Pancreas (tissue), 10 donors: ENCODE results near the gene MORF4L1. TPM values are rescaled to one million over a fixed set of nuclear protein-coding genes. Genes with fewer than 3 reads are reported as not detected.
A peak's percentile ranks its signal among the peaks of the same experiment; 100 is the strongest.

Experiments used
- ATAC-seq, 4 donors: fragments of 200-7000 bp; cut with Tn5 transposase; one replicate each; pipeline versions ENCODE4 v1.8.0 to v1.9.1; 2020; ENCODE audit warnings: mild to moderate bottlenecking in 4 of 4, moderate library complexity in 4 of 4
- DNase-seq, 6 donors: peaks; one replicate each; pipeline ENCODE4 v3.0.0-alpha.2; 2020
- FAIRE-seq: peaks from 2 replicates; lab custom pipeline; 2012; peaks lifted over from hg19 to GRCh38; lab: Jason Lieb, UNC
- H3K27ac ChIP-seq, 4 donors: fragments of 200-600 bp; sonication (generic); 1 replicate in 3 of 4; 2 replicates in 1 of 4; pipeline versions ENCODE4 v1.5.0 to v1.8.0; 2020
- H3K27me3 ChIP-seq, 4 donors: fragments of 200-600 bp; one replicate each; pipeline ENCODE4 v1.8.0; 2021
- H3K36me3 ChIP-seq, 3 donors: fragments of 200-600 bp; sonication (generic) in 1 of 3; one replicate each; pipeline versions ENCODE4 v1.5.0 to v1.8.0; 2020 to 2021
- H3K4me1 ChIP-seq, 3 donors: fragments of 200-600 bp; one replicate each; pipeline ENCODE4 v1.8.0; 2021
- H3K4me3 ChIP-seq, 4 donors: fragments of 200-600 bp; sonication (generic) in 2 of 4; one replicate each; pipeline versions ENCODE4 v1.5.0 to v1.8.0; 2020 to 2021
- H3K9me3 ChIP-seq, 4 donors: fragments of 200-600 bp; one replicate each; pipeline ENCODE4 v1.8.0; 2021
- WGBS, 2 donors: extraction: QIAGEN DNeasy Blood & Tissue Kit; methylation state at CpG; one replicate each; pipeline ENCODE4 v1.1.7; 2013; 5-methylcytosine and 5-hydroxymethylcytosine counted together
- intact Hi-C, 3 donors: fragments of 100-400 bp; cut with DNase I; formaldehyde crosslinking; loops; one replicate each; pipeline versions ENCODE4 v1.11.1 to v1.14.2; 2022
- polyA plus RNA-seq, 2 donors: library from polyadenylated mRNA; stranded (reverse); fragments of 200-250 nt; gene quantifications; one replicate each; pipeline ENCODE4 v1.2.3, GENCODE V29; 2013
- total RNA-seq, 6 donors: library from RNA; stranded (reverse); fragmentation: NEBNext Ultra II Directional in 4 of 6; extraction: Animal tissue kit (Norgen Biotek cat#: 25700) in 4 of 6; gene quantifications; one replicate each; pipeline versions ENCODE4 v1.2.1 to v1.2.4, GENCODE V29; 2021 to 2023
- TF ChIP-seq, protein P1 (sequence below), 4 donors: fragments of 200-600 bp; sonication (generic) in 3 of 4; IDR thresholded peaks; one replicate each; pipeline versions ENCODE4 v1.5.0 to v1.8.0; 2021; ENCODE audit warnings: antibody characterized with exemption in 4 of 4
- donor health status: healthy with polysubstance abuse.
- donor health status: DM: no; HTN: no; CAD: no; lungs with moderate emphysema.
- donor health status: DM: no; HTN: no; CAD: no.
- donor health status: control.
- donor health status: control.
- donor health status: Bipolar disorder and iron deficiency.
- donor health status: DM: yes; HTN: yes; CAD: no.
- donor health status: DM: no; HTN: no; CAD: no.
- donor health status: DM: no; HTN: no; CAD: no.
- donor health status: DM: yes; HTN: yes; CAD: no.

MORF4L1 gene
- total and polyA plus RNA-seq, 8 donors: 55.0 to 149 (median 90.4) TPM

DNA sequence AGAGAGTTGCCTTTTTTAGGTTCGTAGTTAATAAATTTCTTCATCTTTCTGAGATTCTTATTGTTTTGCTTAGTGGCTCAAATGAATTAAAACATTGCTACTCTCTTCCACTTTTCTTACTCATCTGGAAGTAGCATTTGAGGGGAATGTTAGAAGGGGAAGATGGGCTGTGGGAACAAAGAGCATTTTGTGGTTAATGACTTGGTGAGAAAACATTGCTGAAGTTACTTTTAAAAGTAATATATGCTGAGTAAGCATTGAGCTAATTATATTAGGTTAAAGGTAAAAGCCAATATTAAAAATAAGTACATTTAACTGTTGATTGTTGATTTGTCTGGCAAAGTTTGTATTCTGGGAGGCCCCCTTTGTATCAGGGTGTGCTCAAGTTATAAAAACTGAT, 5.7 kb downstream of the MORF4L1 start:
- Histone ChIP-seq H3K4me3 (no peak overlapping the region), H3K27ac (no peak overlapping the region), H3K27me3 (no peaks in the 10 kb centered on the region), H3K4me1 (peaks cover 19 to 53% (median 37%) of the 10 kb centered on the region in 3 donors), H3K9me3 (no peaks in the 10 kb centered on the region), H3K36me3 (no peaks in the 10 kb centered on the region)
- ATAC-seq (no peak), DNase-seq (no peak), FAIRE-seq (no peak)
- WGBS, 2 donors: 19 to 36% methylated on average over 1 of the region's 1 CpG
- TF ChIP-seq, protein P1, sequence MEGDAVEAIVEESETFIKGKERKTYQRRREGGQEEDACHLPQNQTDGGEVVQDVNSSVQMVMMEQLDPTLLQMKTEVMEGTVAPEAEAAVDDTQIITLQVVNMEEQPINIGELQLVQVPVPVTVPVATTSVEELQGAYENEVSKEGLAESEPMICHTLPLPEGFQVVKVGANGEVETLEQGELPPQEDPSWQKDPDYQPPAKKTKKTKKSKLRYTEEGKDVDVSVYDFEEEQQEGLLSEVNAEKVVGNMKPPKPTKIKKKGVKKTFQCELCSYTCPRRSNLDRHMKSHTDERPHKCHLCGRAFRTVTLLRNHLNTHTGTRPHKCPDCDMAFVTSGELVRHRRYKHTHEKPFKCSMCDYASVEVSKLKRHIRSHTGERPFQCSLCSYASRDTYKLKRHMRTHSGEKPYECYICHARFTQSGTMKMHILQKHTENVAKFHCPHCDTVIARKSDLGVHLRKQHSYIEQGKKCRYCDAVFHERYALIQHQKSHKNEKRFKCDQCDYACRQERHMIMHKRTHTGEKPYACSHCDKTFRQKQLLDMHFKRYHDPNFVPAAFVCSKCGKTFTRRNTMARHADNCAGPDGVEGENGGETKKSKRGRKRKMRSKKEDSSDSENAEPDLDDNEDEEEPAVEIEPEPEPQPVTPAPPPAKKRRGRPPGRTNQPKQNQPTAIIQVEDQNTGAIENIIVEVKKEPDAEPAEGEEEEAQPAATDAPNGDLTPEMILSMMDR (IDR thresholded peaks at IDR 0.05): no peak
- intact Hi-C loops: no loop called here

DNA sequence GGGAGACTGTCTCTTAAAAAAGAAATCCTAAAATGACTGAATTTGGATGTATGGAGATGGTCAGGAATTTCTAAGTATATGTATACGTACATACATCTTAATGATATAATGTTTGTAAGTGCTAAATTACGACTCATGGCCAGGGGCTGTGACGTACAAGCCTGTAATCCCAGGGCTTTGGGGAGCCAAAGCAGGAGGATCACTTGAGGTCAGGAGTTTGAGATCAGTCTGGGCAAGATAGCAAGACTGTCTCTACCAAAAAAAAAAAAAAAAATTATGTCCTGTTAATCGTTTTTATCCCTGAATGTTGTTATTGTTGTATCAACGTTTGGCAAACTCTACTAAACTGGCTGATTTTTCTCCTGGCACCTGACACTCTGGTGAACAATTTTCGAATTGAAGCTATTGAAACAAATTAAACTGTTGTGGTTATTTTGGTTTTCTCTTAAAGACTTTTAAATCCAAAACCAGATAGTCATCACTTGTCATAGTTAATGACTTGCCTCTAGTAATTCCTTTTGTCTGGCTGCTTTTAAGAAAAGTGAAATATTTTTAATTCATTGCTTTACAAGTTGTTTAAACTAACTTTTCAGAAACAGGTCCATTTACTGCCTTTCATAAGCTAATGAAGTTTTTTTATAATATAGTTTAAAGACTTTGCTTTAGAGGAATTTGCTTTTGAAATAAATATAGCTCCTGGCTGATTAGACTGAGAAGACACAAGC, 7.0 kb downstream of the MORF4L1 start:
- WGBS, 2 donors: 25 to 33% methylated on average over 6 of the region's 6 CpGs
- no peak for ATAC-seq
- Histone ChIP-seq H3K36me3 (no peaks in the 10 kb centered on the region), H3K4me3 (no peak overlapping the region), H3K9me3 (no peaks in the 10 kb centered on the region), H3K27me3 (no peaks in the 10 kb centered on the region), H3K4me1 (peaks cover 19 to 52% (median 37%) of the 10 kb centered on the region in 3 donors), H3K27ac (no peak overlapping the region)
- FAIRE-seq: no peak
- DNase-seq: no peak
- intact Hi-C loops: no loop called here
- TF ChIP-seq, protein P1 (IDR thresholded peaks at IDR 0.05): no peak

DNA sequence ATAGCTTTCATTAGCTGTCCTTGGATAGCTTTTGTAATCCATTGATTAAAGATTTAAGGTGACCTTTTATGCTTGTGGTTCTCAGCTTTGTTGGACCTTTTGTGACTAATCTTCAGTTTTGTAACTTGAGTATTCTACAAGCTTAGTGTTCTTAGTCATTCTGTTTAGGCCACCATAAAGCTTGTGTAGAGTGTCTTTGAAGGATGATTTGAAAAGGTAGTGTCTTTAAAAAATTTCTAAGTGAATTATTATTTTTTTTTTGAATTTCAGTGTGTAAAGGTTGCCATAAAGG, 7.5 kb downstream of the MORF4L1 start:
- Histone ChIP-seq H3K9me3 (no peaks in the 10 kb centered on the region), H3K27ac (no peak overlapping the region), H3K4me1 (peaks cover 19 to 52% (median 37%) of the 10 kb centered on the region in 3 donors), H3K27me3 (no peaks in the 10 kb centered on the region), H3K4me3 (no peak overlapping the region), H3K36me3 (no peaks in the 10 kb centered on the region)
- FAIRE-seq (no peak), ATAC-seq (no peak), DNase-seq (no peak)
- intact Hi-C loops: no loop called here
- TF ChIP-seq, protein P1 (IDR thresholded peaks at IDR 0.05): no peak

DNA sequence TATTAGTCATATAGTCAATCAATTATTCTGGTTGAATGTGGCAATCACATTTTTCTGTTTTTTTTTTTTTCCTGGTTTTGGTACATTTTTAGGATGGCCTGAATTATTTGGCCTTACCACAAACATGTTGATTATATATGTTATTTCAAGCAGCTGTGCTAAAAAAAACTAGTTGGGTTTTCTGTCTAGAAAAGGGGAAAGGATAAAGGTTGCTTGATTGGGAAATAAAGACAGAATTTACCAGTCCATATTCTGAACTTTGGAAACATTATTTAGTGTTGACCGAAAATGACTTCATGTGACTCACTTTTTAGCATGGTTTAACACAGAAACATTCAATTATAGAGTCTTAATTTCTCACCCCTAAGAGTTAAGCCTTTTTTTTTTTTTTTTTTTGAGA, 8.1 kb downstream of the MORF4L1 start:
- no peak for DNase-seq
- Histone ChIP-seq H3K9me3 (no peaks in the 10 kb centered on the region), H3K4me1 (peaks cover 19 to 52% (median 37%) of the 10 kb centered on the region in 3 donors), H3K4me3 (no peak overlapping the region), H3K27ac (no peak overlapping the region), H3K27me3 (no peaks in the 10 kb centered on the region), H3K36me3 (no peaks in the 10 kb centered on the region)
- FAIRE-seq: no peak
- 84 to 93% methylated on average over 1 of the region's 1 CpG for WGBS, 2 donors
- intact Hi-C loops: no loop called here
- ATAC-seq: no peak
- TF ChIP-seq, protein P1 (IDR thresholded peaks at IDR 0.05): no peak

DNA sequence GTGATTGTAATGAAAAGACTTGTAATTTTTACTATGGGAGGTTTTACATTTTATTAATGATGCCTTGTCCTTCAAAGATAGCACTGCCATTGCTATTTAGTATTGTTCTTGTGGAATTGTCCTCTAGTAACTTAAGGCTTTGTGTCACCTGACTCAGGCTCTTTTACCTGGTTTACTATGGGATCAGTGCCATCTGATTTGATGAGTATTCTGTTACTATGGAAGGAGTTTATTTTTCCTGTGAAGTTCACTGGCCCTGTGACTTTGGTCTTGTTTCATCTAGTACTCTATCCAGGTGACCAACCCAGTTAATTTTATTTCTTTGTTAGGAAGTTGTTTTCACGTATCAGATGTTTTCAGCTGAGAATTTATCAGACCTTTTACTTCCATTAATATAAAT, 9.0 kb downstream of the MORF4L1 start:
- Histone ChIP-seq H3K27ac (no peak overlapping the region), H3K9me3 (no peaks in the 10 kb centered on the region), H3K4me1 (peaks cover 19 to 51% (median 37%) of the 10 kb centered on the region in 3 donors), H3K36me3 (peaks cover 0 to 9% (median 5%) of the 10 kb centered on the region in 3 donors), H3K27me3 (no peaks in the 10 kb centered on the region), H3K4me3 (no peak overlapping the region)
- peak in 2 of 4 donors; percentile 20 to 25 for ATAC-seq
- no peak for DNase-seq
- intact Hi-C loops: no loop called here
- no peak for FAIRE-seq
- TF ChIP-seq, protein P1 (IDR thresholded peaks at IDR 0.05): no peak
- 79 to 80% methylated on average over 1 of the region's 1 CpG for WGBS, 2 donors
